ENCODE measurements around the gene ANKRD42. TPM values are rescaled to one million over a fixed set of nuclear protein-coding genes. Genes with fewer than 3 reads are reported as not detected.

The ANKRD42 gene
- total RNA-seq, 2 donors from 2014 or later, result 8.3 to 9.6 TPM

DNA sequence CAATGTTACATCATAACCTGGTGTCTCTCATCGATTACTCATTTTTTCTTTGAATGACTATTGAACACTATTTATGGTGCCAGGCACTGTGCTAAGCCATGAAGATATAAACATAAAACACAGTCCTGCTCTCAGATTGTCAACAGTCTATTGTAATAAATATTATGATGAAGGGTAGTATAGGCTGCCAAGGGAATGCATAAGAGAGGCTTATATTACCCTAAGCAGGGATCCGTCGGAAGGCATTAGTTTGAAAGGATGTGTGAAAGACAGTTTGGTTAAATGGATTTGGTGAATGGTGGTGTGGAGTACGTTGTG, 99.9 kb downstream of the ANKRD42 start:
- Histone ChIP-seq H3K27ac (no peak overlapping the region), H3K36me3 (replicated peaks in 1 of 2; ENCODE audit: insufficient read depth in 1 of 2, low read depth in 2 of 2) (no peaks in the 10 kb centered on the region), H3K27me3 (no peaks in the 10 kb centered on the region), H3K4me3 (no peak overlapping the region), H3K9me3 (no peaks in the 10 kb centered on the region), H3K4me1 (peaks cover 4% of the 10 kb centered on the region)
- DNase-seq (no peak), ATAC-seq (no peak)
- intact Hi-C loops (cut with DNase I), result loop anchor here (10.0 kb wide), 1 partner anchor 421 kb away; no protein-coding TSS in a partner anchor
- no peak for TF ChIP-seq CTCF (IDR thresholded peaks at IDR 0.05)
- TF ChIP-seq POLR2A (IDR thresholded peaks at IDR 0.05), result no peak
- WGBS, 2 donors, result 71 to 78% methylated on average over 4 of the region's 4 CpGs

DNA sequence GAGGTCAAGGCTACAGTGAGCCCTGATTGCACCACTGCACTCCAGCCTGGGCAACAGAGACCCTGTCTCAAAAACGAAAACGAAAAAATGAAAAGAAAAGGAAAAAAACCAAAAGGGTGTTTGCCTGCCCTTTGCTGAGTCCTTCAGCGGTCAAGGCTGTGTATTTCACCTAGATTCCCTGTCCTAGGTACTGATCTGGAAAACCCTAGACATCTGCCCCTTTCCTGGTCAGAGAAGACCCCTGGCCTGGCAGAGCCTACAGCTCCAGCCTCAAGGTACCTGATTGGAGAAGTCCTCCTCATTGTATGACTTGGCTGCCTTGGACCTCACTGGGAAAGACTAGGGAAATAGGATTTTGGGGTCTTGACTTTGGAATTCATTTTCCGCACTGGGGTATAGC, 100.7 kb downstream of the ANKRD42 start:
- Histone ChIP-seq H3K9me3 (no peaks in the 10 kb centered on the region), H3K4me1 (peaks cover 4% of the 10 kb centered on the region), H3K4me3 (no peak overlapping the region), H3K27ac (no peak overlapping the region), H3K36me3 (replicated peaks in 1 of 2; ENCODE audit: insufficient read depth in 1 of 2, low read depth in 2 of 2) (no peaks in the 10 kb centered on the region), H3K27me3 (no peaks in the 10 kb centered on the region)
- DNase-seq (no peak), ATAC-seq (no peak)
- whole genome bisulfite sequencing, 2 donors, result 78 to 90% methylated on average over 4 of the region's 4 CpGs
- TF ChIP-seq POLR2A (IDR thresholded peaks at IDR 0.05) (no peak), CTCF (IDR thresholded peaks at IDR 0.05) (no peak)
- intact Hi-C loops (cut with DNase I), result loop anchor here (10.0 kb wide), 1 partner anchor 421 kb away; no protein-coding TSS in a partner anchor

Small RNAs within 50 kb of the gene (small RNA-seq; reads per million reads assigned to genes)
- gene AP000873.5, result not detected

Other genes starting within 250 kb of the ANKRD42 start
- 10 to 100 TPM in 1 of 2 donors, 1 to 10 TPM in 1; 1.6 to 10.4 TPM for gene RAB30, start 121.8 kb upstream of the ANKRD42 start, total RNA-seq
- 10 to 100 TPM; 53.4 to 74.2 TPM for gene PCF11, start 36.6 kb upstream of the ANKRD42 start, total RNA-seq
- gene CCDC90B, start 92.7 kb downstream of the ANKRD42 start, total RNA-seq, result 10 to 100 TPM in 1 of 2 donors, 1 to 10 TPM in 1; 7.3 to 43.6 TPM